Adipose tissue (tissue), 3 donors: Measurements from ENCODE around the gene PSTK. TPM values are rescaled to one million over a fixed set of nuclear protein-coding genes. Genes with fewer than 3 reads are reported as not detected.

ENCODE experiments used
- H3K27ac ChIP-seq: one replicate; pipeline ENCODE4 v1.5.1; 2013; ENCODE audit warnings: low read depth, low read length
- WGBS, 3 donors: extraction: QIAGEN DNeasy Blood & Tissue Kit; methylation state at CpG; one replicate each; pipeline ENCODE4 v1.1.7; 2013; 5-methylcytosine and 5-hydroxymethylcytosine counted together
- polyA plus RNA-seq, 3 donors: library from polyadenylated mRNA; stranded (reverse); fragments of 200-250 nt; gene quantifications; one replicate each; pipeline ENCODE4 v1.2.3, GENCODE V29; 2013
- donor health status: healthy with polysubstance abuse.
- donor health status: Bipolar disorder and iron deficiency.
- donor health status: healthy.

Gene PSTK
- polyA plus RNA-seq, 3 donors: 1.7 to 5.1 (median 1.8) TPM

GRCh38 chr10:122986335-122986734 is 6.1 kb downstream of the PSTK start:
- 87 to 93% (median 93%) methylated on average over 6 of the region's 6 CpGs for WGBS, 3 donors
- H3K27ac ChIP-seq: no peak overlapping the region

- 79 to 92% (median 83%) methylated on average over 2 of the region's 2 CpGs for WGBS, 3 donors
- no peak overlapping the region for H3K27ac ChIP-seq
Observed at GRCh38 chr10:122988501-122988900, 8.3 kb downstream of the PSTK start.

- WGBS, 3 donors: 59 to 83% (median 73%) methylated on average over 5 of the region's 5 CpGs
- H3K27ac ChIP-seq: no peak overlapping the region
Observed at GRCh38 chr10:122990278-122990677, 10.1 kb downstream of the PSTK start.

- WGBS, 3 donors: 76 to 89% (median 81%) methylated on average over 1 of the region's 1 CpG
- no peak overlapping the region for H3K27ac ChIP-seq
Observed at GRCh38 chr10:122992031-122992585, 11.9 kb downstream of the PSTK start.

GRCh38 chr10:122993797-122994336 is 13.7 kb downstream of the PSTK start:
- WGBS, 3 donors: 92 to 99% (median 96%) methylated on average over 6 of the region's 6 CpGs
- no peak overlapping the region for H3K27ac ChIP-seq

- 92 to 95% (median 94%) methylated on average over 4 of the region's 4 CpGs for WGBS, 3 donors
- no peak overlapping the region for H3K27ac ChIP-seq
Observed at GRCh38 chr10:122995936-122996335, 15.7 kb downstream of the PSTK start.

GRCh38 chr10:122997864-122998263 is 17.7 kb downstream of the PSTK start:
- no peak overlapping the region for H3K27ac ChIP-seq
- 92 to 95% (median 92%) methylated on average over 3 of the region's 3 CpGs for WGBS, 3 donors

GRCh38 chr10:122998360-122998917 is 18.2 kb downstream of the PSTK start:
- no peak overlapping the region for H3K27ac ChIP-seq
- WGBS, 3 donors: 83 to 86% (median 86%) methylated on average over 6 of the region's 6 CpGs

GRCh38 chr10:122998934-122999333 is 18.7 kb downstream of the PSTK start:
- 87 to 98% (median 95%) methylated on average over 3 of the region's 3 CpGs for WGBS, 3 donors
- no peak overlapping the region for H3K27ac ChIP-seq

- 63 to 72% (median 70%) methylated on average over 3 of the region's 3 CpGs for whole genome bisulfite sequencing, 3 donors
Observed at GRCh38 chr10:122999347-122999746, 19.1 kb downstream of the PSTK start.

GRCh38 chr10:123000155-123000554 is 20.0 kb downstream of the PSTK start:
- 85 to 89% (median 87%) methylated on average over 3 of the region's 3 CpGs for WGBS, 3 donors
- H3K27ac ChIP-seq: no peak overlapping the region

More at GRCh38 chr10:122999347-122999746, 19.1 kb downstream of the PSTK start:
- no peak overlapping the region for H3K27ac ChIP-seq

GRCh38 chr10:123001370-123001769 is 21.2 kb downstream of the PSTK start:
- WGBS, 3 donors: 96 to 99% (median 98%) methylated on average over 2 of the region's 2 CpGs
- no peak overlapping the region for H3K27ac ChIP-seq

GRCh38 chr10:123004298-123004697 is 24.1 kb downstream of the PSTK start:
- 41 to 66% (median 61%) methylated on average over 2 of the region's 2 CpGs for WGBS, 3 donors
- no peak overlapping the region for H3K27ac ChIP-seq

GRCh38 chr10:123007558-123008354 is 27.6 kb downstream of the PSTK start:
- no peak overlapping the region for H3K27ac ChIP-seq
- WGBS, 3 donors: 1 to 4% (median 3%) methylated on average over 30 of the region's 30 CpGs

- 0% methylated on average over 62 to 68 of the region's 68 CpGs for WGBS, 3 donors
- H3K27ac ChIP-seq: no peak within 1 kb of the TSS
Observed at GRCh38 chr10:123008355-123009104, 28.3 kb downstream of the PSTK start, which contains the start of the genes ACADSB and IKZF5. TSS of gene ACADSB (plus strand) at chr10:123009006. CDS start at chr10:123009030, 24 bp downstream. TSS of gene IKZF5 (minus strand) at chr10:123008795. CDS start at chr10:122998625, 10,170 bp downstream.

GRCh38 chr10:123009105-123009820 is 29.1 kb downstream of the PSTK start:
- no peak overlapping the region for H3K27ac ChIP-seq
- 1% methylated on average over 34 of the region's 34 CpGs for WGBS, 3 donors

- H3K27ac ChIP-seq: no peak overlapping the region
- WGBS, 3 donors: 73 to 89% (median 82%) methylated on average over 3 of the region's 3 CpGs
Observed at GRCh38 chr10:123011987-123012386, 31.8 kb downstream of the PSTK start.
